ENCODE results near the gene FCGR3B.
"Not testable (repeated sequence)": the region's sequence is repeated elsewhere in the genome, so short reads cannot be mapped to it uniquely, and the experiment has no call there.

Gene FCGR3B

DNA sequence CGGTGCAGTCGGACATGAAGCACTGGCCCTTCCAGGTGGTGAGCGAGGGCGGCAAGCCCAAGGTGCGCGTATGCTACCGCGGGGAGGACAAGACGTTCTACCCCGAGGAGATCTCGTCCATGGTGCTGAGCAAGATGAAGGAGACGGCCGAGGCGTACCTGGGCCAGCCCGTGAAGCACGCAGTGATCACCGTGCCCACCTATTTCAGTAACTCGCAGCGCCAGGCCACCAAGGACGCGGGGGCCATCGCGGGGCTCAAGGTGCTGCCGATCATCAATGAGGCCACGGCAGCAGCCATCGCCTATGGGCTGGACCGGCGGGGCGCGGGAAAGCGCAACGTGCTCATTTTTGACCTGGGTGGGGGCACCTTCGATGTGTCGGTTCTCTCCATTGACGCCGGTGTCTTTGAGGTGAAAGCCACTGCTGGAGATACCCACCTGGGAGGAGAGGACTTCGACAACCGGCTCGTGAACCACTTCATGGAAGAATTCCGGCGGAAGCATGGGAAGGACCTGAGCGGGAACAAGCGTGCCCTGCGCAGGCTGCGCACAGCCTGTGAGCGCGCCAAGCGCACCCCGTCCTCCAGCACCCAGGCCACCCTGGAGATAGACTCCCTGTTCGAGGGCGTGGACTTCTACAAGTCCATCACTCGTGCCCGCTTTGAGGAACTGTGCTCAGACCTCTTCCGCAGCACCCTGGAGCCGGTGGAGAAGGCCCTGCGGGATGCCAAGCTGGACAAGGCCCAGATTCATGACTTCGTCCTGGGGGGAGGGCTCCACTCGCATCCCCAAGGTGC, 24.2 kb downstream of the FCGR3B start:
- DNase-seq (ENCODE audit: extremely low read depth in 1 of 2, low read depth in 1 of 2) = not testable (repeated sequence)

DNA sequence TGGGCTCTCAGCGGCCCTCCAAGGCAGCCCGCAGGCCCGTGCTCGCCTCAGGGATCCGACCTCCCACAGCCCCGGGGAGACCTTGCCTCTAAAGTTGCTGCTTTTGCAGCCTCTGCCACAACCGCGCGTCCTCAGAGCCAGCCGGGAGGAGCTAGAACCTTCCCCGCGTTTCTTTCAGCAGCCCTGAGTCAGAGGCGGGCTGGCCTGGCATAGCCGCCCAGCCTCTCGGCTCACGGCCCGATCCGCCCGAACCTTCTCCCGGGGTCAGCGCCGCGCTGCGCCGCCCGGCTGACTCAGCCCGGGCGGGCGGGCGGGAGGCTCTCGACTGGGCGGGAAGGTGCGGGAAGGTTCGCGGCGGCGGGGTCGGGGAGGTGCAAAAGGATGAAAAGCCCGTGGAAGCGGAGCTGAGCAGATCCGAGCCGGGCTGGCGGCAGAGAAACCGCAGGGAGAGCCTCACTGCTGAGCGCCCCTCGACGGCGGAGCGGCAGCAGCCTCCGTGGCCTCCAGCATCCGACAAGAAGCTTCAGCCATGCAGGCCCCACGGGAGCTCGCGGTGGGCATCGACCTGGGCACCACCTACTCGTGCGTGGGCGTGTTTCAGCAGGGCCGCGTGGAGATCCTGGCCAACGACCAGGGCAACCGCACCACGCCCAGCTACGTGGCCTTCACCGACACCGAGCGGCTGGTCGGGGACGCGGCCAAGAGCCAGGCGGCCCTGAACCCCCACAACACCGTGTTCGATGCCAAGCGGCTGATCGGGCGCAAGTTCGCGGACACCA, 25.0 kb downstream of the FCGR3B start:
- not testable (repeated sequence) for DNase-seq (ENCODE audit: extremely low read depth in 1 of 2, low read depth in 1 of 2)

GRCh38 chr1:161605024-161605423, 26.0 kb downstream of the FCGR3B start:
- DNase-seq (ENCODE audit: extremely low read depth in 1 of 2, low read depth in 1 of 2) = not testable (repeated sequence)

DNA sequence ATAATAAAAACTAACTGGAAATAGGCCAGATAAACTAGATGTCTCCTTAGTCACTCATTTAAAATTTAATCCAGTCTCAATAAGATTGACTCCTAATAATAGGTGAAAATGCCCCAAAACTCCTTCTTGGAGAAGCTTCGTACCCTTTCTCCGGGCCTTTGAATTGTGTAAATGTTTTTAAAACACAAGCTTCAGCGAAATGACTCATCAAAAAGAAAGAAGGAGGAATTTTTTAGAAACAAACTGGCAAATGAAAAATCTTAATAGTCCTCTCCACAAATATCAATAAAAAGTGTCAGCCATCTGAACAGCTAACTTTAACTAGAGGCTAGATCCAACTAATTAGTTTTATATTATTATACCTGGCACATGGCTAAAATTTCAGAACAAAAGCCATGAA, 33.9 kb downstream of the FCGR3B start:
- not testable (repeated sequence) for DNase-seq (ENCODE audit: extremely low read depth in 1 of 2, low read depth in 1 of 2)

DNA sequence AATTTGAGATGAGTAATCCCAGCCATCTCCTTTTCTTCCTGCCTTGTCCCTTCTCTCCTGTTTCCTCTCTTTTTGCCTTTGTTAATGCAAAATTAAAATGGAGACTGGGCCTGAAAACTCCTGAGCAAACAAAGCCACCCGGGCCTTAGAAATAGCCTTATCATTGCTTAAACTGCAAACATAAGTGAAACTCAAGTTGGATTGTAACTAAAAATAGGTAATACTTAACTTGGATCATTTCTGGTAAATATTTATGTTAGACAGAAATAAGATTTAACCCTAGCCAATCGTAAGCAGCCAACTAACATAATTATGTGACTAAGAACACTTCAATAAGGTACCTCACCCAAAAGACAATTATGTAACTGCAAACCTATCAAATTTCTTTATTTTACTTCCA, 35.4 kb downstream of the FCGR3B start:
- DNase-seq (ENCODE audit: extremely low read depth in 1 of 2, low read depth in 1 of 2) = not testable (repeated sequence)

DNA sequence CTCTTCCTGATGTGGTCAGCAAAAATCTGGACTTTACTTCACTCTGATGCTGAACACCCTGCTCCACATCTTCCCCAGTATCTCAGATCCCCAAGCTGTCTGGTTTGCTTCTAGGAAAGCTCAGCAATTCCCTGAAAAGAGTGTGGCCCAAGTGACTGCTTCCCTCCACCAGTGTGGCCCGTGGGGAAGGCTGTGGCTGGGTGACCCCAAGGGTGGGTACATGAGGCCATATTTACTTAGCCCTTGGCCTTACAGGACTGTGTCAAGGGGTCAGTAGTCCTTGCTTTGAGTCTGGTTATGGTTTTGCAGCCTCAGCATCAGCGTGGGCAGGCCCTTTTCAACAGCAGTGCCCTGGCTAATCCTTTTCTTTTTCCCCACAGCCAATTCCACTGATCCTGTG, 35.8 kb downstream of the FCGR3B start:
- DNase-seq (ENCODE audit: extremely low read depth in 1 of 2, low read depth in 1 of 2) = not testable (repeated sequence)

GRCh38 chr1:161594269-161594984, 36.5 kb downstream of the FCGR3B start:
- DNase-seq (ENCODE audit: extremely low read depth in 1 of 2, low read depth in 1 of 2) = not testable (repeated sequence)

GRCh38 chr1:161593092-161593755, 37.8 kb downstream of the FCGR3B start:
- DNase-seq (ENCODE audit: extremely low read depth in 1 of 2, low read depth in 1 of 2) = not testable (repeated sequence)

DNA sequence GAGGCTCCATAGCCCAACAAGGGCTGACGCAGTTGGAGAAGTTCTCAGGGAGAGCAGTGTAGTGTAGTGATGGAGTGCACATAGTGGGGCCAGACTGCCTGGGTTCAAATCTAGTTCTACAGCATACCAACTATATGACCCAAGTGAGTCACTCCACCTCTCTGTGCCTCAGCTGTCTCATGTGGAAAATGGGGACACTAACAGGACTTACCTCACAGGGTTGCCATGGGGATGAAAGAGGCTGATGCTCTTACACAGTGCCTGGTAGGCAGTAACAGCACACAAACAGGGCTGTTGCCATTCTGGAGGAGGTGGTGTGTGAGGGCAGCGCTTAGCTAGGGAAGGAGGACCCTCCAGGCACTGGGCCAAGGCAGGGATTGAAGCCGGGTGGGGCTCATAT, 38.4 kb downstream of the FCGR3B start:
- DNase-seq (ENCODE audit: extremely low read depth in 1 of 2, low read depth in 1 of 2) = not testable (repeated sequence)

DNA sequence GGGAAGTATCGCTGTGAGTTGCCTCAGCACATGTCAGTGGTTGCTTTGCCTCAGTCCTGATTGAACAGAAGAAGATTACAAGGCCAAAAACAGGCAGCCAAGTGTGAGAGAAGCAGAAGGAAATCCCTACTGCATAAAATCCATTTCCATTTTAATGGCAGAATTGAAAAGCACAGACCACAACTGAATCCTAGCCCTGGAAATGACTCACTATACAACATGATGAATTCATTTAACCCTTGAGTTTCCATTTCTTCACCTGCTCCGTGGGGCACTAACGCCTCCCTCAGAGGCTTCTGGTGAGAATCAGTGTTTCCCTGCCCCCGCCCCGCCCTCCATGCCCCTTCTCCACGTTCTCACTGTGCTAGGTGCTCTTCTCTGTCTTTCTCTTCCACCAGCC, 41.1 kb downstream of the FCGR3B start:
- not testable (repeated sequence) for DNase-seq (ENCODE audit: extremely low read depth in 1 of 2, low read depth in 1 of 2)

- DNase-seq (ENCODE audit: extremely low read depth in 1 of 2, low read depth in 1 of 2) = not testable (repeated sequence)
Observed at GRCh38 chr1:161589365-161589764, 41.6 kb downstream of the FCGR3B start.

DNA sequence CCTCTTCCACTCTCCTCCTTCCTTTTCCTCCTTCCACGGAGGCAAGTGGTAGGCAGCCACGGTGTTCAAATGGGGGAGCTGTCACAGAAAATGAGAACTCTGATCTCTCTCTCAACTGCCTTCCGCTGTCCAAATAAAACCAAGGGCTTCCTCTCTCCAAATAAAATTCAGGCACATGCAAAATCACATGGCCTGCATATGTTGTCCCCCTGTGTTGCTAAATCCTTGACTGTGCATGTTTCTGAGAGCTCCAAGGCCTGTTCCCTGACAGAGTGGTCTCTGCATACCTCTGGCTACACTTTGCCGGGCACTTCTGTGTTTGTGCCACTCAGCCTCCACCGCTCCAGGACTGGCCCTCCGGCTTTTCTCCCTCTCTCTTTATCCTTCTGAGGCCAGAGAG, 42.4 kb downstream of the FCGR3B start:
- not testable (repeated sequence) for DNase-seq (ENCODE audit: extremely low read depth in 1 of 2, low read depth in 1 of 2)

DNA sequence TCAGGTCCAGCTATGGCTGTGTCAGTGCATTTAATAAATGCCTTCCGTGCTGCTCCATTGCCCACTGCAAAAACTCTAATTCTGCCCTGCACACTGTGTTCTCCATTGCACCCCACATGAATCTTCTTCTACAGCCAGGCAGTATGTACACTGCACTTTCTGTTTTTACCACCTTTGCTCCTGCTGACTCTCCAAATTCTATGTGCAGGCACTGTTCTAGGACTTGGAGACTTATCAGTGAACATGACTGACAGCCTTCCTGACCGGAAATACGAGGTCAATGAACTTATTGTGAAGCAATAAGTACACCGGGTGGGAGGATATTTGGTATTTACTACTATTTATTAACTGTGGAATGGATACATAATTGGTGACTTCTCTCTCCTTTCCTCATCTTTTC, 48.1 kb downstream of the FCGR3B start:
- DNase-seq (ENCODE audit: extremely low read depth in 1 of 2, low read depth in 1 of 2) = not testable (repeated sequence)

DNA sequence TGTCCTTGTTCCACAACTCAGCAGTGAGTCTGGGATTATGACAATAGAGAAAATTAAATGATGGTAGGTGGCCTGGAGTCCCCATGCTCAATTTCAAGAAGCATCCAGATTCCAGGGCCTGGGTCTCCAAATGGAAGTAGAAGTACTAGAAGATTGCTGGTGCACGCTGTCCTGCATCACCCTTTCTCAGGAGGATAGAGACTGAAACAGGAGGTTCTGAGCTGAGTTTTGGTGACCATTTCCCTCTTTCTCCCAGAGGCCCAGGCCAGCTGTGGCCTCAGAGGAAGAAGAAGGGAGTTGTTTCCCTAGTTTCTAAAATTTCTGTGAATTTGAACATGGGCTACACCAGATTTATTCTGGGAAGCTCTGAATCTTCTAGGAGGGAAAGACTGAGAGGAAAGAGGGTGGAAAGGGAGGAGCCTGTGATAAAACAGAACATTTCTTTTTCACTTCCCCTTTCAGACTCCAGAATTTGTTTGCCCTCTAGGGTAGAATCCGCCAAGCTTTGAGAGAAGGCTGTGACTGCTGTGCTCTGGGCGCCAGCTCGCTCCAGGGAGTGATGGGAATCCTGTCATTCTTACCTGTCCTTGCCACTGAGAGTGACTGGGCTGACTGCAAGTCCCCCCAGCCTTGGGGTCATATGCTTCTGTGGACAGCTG, 50.0 kb downstream of the FCGR3B start:
- DNase-seq (ENCODE audit: extremely low read depth in 1 of 2, low read depth in 1 of 2) = not testable (repeated sequence)

- not testable (repeated sequence) for DNase-seq (ENCODE audit: extremely low read depth in 1 of 2, low read depth in 1 of 2)
Observed at GRCh38 chr1:161579856-161580507, 51.0 kb downstream of the FCGR3B start.

DNA sequence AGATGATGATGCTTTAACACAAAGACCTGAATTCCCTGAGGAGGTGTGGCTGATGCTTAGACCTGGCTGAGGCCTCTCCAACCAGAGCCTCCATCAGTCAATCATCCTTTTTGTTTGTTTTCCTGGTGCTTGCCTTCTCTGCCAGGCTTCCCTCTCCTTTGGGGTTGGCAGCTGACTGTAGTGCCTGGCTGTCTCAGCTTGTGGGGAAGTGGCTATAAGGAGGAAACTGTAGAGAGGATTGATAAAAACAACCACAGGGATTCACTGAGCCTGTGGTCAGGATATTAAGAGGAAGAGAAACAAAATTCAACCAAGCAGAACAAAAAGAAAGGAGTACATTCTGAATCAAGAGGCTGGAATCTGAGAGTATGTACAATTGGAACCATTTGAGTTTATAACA, 54.3 kb downstream of the FCGR3B start:
- not testable (repeated sequence) for DNase-seq (ENCODE audit: extremely low read depth in 1 of 2, low read depth in 1 of 2)
